HCT116 (cell line): ENCODE results near the gene TCEANC2. TPM values are rescaled to one million over a fixed set of nuclear protein-coding genes. Genes with fewer than 3 reads are reported as not detected.

Source experiments
- ATAC-seq: fragments of 200-7000 bp; cut with Tn5 transposase; 2 replicates; pipeline ENCODE4 v1.9.1; 2020; ENCODE audit warnings: mild to moderate bottlenecking, moderate library complexity
- BruUV-seq: library from RNA; stranded (reverse); fragments of 400-500 nt; replicated peaks from 2 replicates; lab custom pipeline; 2021; lab: Mats Ljungman, UMichigan
- CTCF ChIA-PET: fragments of 300-600 bp; sonication (Branson Sonifier 250); formaldehyde crosslinking; loops from one replicate; lab custom pipeline; 2021; ENCODE audit warnings: antibody characterized with exemption; lab: Charles Lee
- POLR2A ChIA-PET: fragments of 300-600, 350-600 bp; sonication (Branson Sonifier 250); formaldehyde crosslinking; loops from one replicate; lab custom pipeline; 2021; ENCODE audit warnings: antibody characterized with exemption; lab: Charles Lee
- RAD21 ChIA-PET, 2 experiments: fragments of 300-600 bp; sonication (Branson Sonifier 250); formaldehyde crosslinking; loops; one replicate each; lab custom pipeline; 2023; ENCODE audit warnings: low total read pairs in 2 of 2; ENCODE audit not compliant: uncharacterized antibody in 2 of 2, unreplicated experiment in 2 of 2, low non-redundant PET in 1 of 2; lab: Charles Lee
- DNase-seq: peaks from one replicate; pipeline ENCODE4 v3.0.0-alpha.2; 2010; ENCODE audit warnings: low read depth, low spot score
- H2AFZ ChIP-seq: fragments of 200-600 bp; shearing (Covaris generic), sonication (generic); 2 replicates; pipeline ENCODE4 v1.6.1; 2017; ENCODE audit warnings: low read depth, mixed run types, mixed read lengths, antibody characterized with exemption, low read length; ENCODE audit not compliant: poor library complexity, severe bottlenecking
- H3K27ac ChIP-seq: 2 replicates; pipeline ENCODE4 v1.5.1; 2012; ENCODE audit warnings: low read depth, low read length
- H3K27me3 ChIP-seq: fragments of 200-600 bp; sonication (generic); 2 replicates; pipeline ENCODE4 v1.6.1; 2016; ENCODE audit warnings: mixed run types, low read length, mixed read lengths; ENCODE audit not compliant: insufficient read depth
- H3K36me3 ChIP-seq, 2 experiments: fragments of 200-500 bp in 1 of 2; fragments of 200-600 bp in 1 of 2; sonication (Bioruptor generic) in 1 of 2; sonication (generic) in 1 of 2; 2 replicates each; pipeline versions ENCODE4 v1.5.1 to v1.6.1; 2014 to 2016; ENCODE audit warnings: low read length in 2 of 2, inconsistent platforms in 1 of 2, mixed read lengths in 1 of 2, mixed run types in 1 of 2; ENCODE audit not compliant: insufficient read depth in 2 of 2, control insufficient read depth in 1 of 2
- H3K4me1 ChIP-seq, 2 experiments: fragments of 200-600 bp in 1 of 2; sonication (generic) in 1 of 2; 2 replicates each; pipeline versions ENCODE4 v1.5.1 to v1.6.1; 2012 to 2017; ENCODE audit warnings: low read length in 2 of 2, inconsistent platforms in 1 of 2, mild to moderate bottlenecking in 1 of 2, mixed read lengths in 1 of 2, mixed run types in 1 of 2, moderate library complexity in 1 of 2; ENCODE audit not compliant: insufficient read depth in 2 of 2, control insufficient read depth in 1 of 2
- H3K4me2 ChIP-seq: fragments of 200-600 bp; sonication (generic); 2 replicates; pipeline ENCODE4 v1.6.1; 2017; ENCODE audit warnings: mixed run types, low read length, mixed read lengths
- H3K4me3 ChIP-seq, 2 experiments: fragments of 200-600 bp in 1 of 2; sonication (generic) in 1 of 2; replicated peaks in 1 of 2; 2 replicates each; pipeline ENCODE4 v1.5.1; 2011 to 2016; ENCODE audit warnings: low read length in 2 of 2, control low read depth in 1 of 2, low read depth in 1 of 2, mild to moderate bottlenecking in 1 of 2, mixed read lengths in 1 of 2, mixed run types in 1 of 2
- H3K79me2 ChIP-seq: fragments of 200-600 bp; sonication (generic); 2 replicates; pipeline ENCODE4 v1.6.1; 2017; ENCODE audit warnings: mild to moderate bottlenecking, mixed run types, low read length, moderate library complexity, mixed read lengths; ENCODE audit not compliant: insufficient read depth
- H3K9ac ChIP-seq: fragments of 200-600 bp; sonication (generic); 2 replicates; pipeline ENCODE4 v1.6.1; 2016; ENCODE audit warnings: low read length, mixed read lengths
- H3K9me2 ChIP-seq: fragments of 200-600 bp; sonication (generic), shearing (Covaris generic); 2 replicates; pipeline ENCODE4 v1.6.1; 2017; ENCODE audit warnings: mixed run types, mild to moderate bottlenecking, moderate library complexity; ENCODE audit not compliant: insufficient read depth
- H3K9me3 ChIP-seq, 2 experiments: fragments of 200-500 bp in 1 of 2; fragments of 200-600 bp in 1 of 2; sonication (Bioruptor generic) in 1 of 2; sonication (generic) in 1 of 2; 2 replicates each; pipeline ENCODE4 v1.6.1; 2014 to 2017; ENCODE audit warnings: low read length in 2 of 2, mixed read lengths in 2 of 2, inconsistent platforms in 1 of 2, low read depth in 1 of 2, mild to moderate bottlenecking in 1 of 2, mixed run types in 1 of 2, moderate library complexity in 1 of 2; ENCODE audit not compliant: control insufficient read depth in 1 of 2, insufficient read depth in 1 of 2
- H4K20me1 ChIP-seq: fragments of 200-600 bp; sonication (generic), shearing (Covaris generic); 2 replicates; pipeline ENCODE4 v1.6.1; 2017; ENCODE audit warnings: mixed run types, mild to moderate bottlenecking, moderate library complexity; ENCODE audit not compliant: insufficient read depth
- CBX3 ChIP-seq: IDR thresholded peaks from 2 replicates; pipeline ENCODE4 v1.6.1; 2012; ENCODE audit warnings: low read depth
- CEBPB ChIP-seq: IDR thresholded peaks from 2 replicates; pipeline ENCODE4 v1.6.1; 2012; ENCODE audit warnings: low read depth
- ELF1 ChIP-seq: IDR thresholded peaks from 2 replicates; pipeline ENCODE4 v1.6.1; 2012; ENCODE audit warnings: low read depth, borderline replicate concordance
- EZH2 ChIP-seq: fragments of 200-600 bp; sonication (generic); IDR thresholded peaks from 2 replicates; pipeline ENCODE4 v1.6.1; 2017; ENCODE audit warnings: antibody characterized with exemption, mixed run types
- FOSL1 ChIP-seq: IDR thresholded peaks from 2 replicates; pipeline ENCODE4 v1.6.1; 2012; ENCODE audit warnings: low read depth
- JUND ChIP-seq: IDR thresholded peaks from 2 replicates; pipeline ENCODE4 v1.6.1; 2012
- POLR2A ChIP-seq: IDR thresholded peaks from 2 replicates; pipeline ENCODE4 v1.7.0; 2011; ENCODE audit warnings: borderline replicate concordance; ENCODE audit not compliant: insufficient read depth, insufficient read length; ENCODE audit errors: extremely low read depth
- POLR2AphosphoS5 ChIP-seq: IDR thresholded peaks from 2 replicates; pipeline ENCODE4 v1.6.1; 2011; ENCODE audit warnings: mild to moderate bottlenecking, low read depth, low read length, moderate library complexity
- RAD21 ChIP-seq: IDR thresholded peaks from 2 replicates; pipeline ENCODE4 v1.6.1; 2012; ENCODE audit warnings: low read depth, mild to moderate bottlenecking
- SIN3A ChIP-seq: IDR thresholded peaks from 2 replicates; pipeline ENCODE4 v1.6.1; 2012; ENCODE audit warnings: low read depth
- SP1 ChIP-seq: IDR thresholded peaks from 2 replicates; pipeline ENCODE4 v1.6.1; 2012; ENCODE audit warnings: low read depth
- SRF ChIP-seq: IDR thresholded peaks from 2 replicates; pipeline ENCODE4 v1.6.1; 2012; ENCODE audit warnings: low read depth
- TCF7L2 ChIP-seq: IDR thresholded peaks from 2 replicates; pipeline ENCODE4 v1.7.0; 2011; ENCODE audit warnings: borderline replicate concordance, inconsistent platforms; ENCODE audit not compliant: insufficient read depth, insufficient read length; ENCODE audit errors: extremely low read depth
- YY1 ChIP-seq: IDR thresholded peaks from 2 replicates; pipeline ENCODE4 v1.6.1; 2011; ENCODE audit warnings: low read length, low read depth, moderate library complexity, mild to moderate bottlenecking; ENCODE audit not compliant: insufficient replicate concordance; ENCODE audit errors: extremely low read depth
- ZFX ChIP-seq: fragments of 450-650 bp; IDR thresholded peaks from 2 replicates; pipeline ENCODE4 v1.6.1; 2017
- ZNF274 ChIP-seq: fragments of 200-500 bp; sonication (Bioruptor generic); IDR thresholded peaks from 2 replicates; pipeline ENCODE4 v1.6.1; 2014; ENCODE audit warnings: mild to moderate bottlenecking, low read depth, low read length, inconsistent platforms
- intact Hi-C: fragments of 100-400 bp; cut with micrococcal nuclease; formaldehyde crosslinking; loops from 2 replicates; pipeline ENCODE4 v1.10.0; 2022
- total RNA-seq: library from RNA; stranded (reverse); gene quantifications from one replicate; pipeline ENCODE4 v1.2.1, GENCODE V29; 2021; ENCODE audit not compliant: unreplicated experiment
- TF ChIP-seq, protein P1 (sequence below), 3 experiments: fragments of 200-600 bp in 1 of 3; sonication (generic) in 1 of 3; IDR thresholded peaks in 2 of 3; conservative IDR thresholded peaks in 1 of 3; 2 replicates each; pipeline ENCODE4 v1.5.1; 2012 to 2017; ENCODE audit warnings: low read depth in 2 of 3, low read length in 2 of 3, antibody characterized with exemption in 1 of 3, borderline replicate concordance in 1 of 3, control low read depth in 1 of 3, mild to moderate bottlenecking in 1 of 3, mixed read lengths in 1 of 3, mixed run types in 1 of 3, moderate library complexity in 1 of 3; ENCODE audit not compliant: insufficient read depth in 1 of 3
- TF ChIP-seq, protein P2 (sequence below): IDR thresholded peaks from 2 replicates; pipeline ENCODE4 v1.6.1; 2012
- TF ChIP-seq, protein P3 (sequence below): IDR thresholded peaks from 2 replicates; pipeline ENCODE4 v1.6.1; 2012

The TCEANC2 gene
- total RNA-seq, 1 experiment from 2014 or later: 5.4 TPM

DNA sequence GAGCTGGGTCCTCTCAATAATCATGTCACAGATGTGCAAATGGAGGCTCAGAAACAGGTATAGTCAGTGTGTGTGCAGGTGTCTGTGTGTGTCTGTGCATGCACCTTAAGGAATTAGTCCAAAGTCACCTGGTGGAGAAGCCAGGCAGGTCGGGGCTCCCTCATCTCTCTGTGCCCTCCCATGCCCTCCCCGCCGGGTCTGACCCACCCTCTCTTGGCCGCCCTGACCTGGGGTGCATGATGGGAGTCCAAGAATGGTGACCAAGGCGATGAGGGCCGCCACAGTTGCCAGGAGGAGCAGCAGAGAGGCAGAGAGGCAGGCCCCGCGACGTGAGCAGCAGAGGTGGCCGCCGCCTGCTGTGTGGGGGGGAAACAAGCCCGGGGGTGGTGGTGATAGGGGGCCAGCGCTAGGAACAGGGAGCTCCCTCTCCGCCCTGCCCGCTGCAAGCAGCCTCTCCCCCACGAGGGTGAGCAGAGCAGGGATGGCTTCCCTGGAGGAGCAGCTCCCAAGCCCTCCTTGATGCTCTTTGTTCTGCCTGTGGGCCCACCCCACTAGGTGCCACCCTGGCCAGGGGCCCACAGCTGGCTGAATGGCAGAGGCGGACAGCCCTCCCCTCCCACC lies 39.3 kb upstream of the TCEANC2 start:
- H3K79me2 ChIP-seq: no peaks in the 10 kb centered on the region
- CTCF ChIA-PET: no interaction called here
- no peak overlapping the region for H2AFZ ChIP-seq
- no peaks in the 10 kb centered on the region for H3K9me2 ChIP-seq
- BruUV-seq: no TSS peak
- no peak for TF ChIP-seq RAD21
- TF ChIP-seq FOSL1: no peak
- TF ChIP-seq EZH2: no peak
- TF ChIP-seq ZNF274: no peak
- TF ChIP-seq YY1: no peak
- no peak for TF ChIP-seq POLR2A
- TF ChIP-seq SRF: no peak
- no peak for TF ChIP-seq JUND
- TF ChIP-seq SP1: no peak
- no peak for TF ChIP-seq ZFX
- TF ChIP-seq CBX3: no peak
- no peak for TF ChIP-seq POLR2AphosphoS5
- TF ChIP-seq, protein P1, sequence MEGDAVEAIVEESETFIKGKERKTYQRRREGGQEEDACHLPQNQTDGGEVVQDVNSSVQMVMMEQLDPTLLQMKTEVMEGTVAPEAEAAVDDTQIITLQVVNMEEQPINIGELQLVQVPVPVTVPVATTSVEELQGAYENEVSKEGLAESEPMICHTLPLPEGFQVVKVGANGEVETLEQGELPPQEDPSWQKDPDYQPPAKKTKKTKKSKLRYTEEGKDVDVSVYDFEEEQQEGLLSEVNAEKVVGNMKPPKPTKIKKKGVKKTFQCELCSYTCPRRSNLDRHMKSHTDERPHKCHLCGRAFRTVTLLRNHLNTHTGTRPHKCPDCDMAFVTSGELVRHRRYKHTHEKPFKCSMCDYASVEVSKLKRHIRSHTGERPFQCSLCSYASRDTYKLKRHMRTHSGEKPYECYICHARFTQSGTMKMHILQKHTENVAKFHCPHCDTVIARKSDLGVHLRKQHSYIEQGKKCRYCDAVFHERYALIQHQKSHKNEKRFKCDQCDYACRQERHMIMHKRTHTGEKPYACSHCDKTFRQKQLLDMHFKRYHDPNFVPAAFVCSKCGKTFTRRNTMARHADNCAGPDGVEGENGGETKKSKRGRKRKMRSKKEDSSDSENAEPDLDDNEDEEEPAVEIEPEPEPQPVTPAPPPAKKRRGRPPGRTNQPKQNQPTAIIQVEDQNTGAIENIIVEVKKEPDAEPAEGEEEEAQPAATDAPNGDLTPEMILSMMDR (IDR thresholded peaks at IDR 0.05 in 2 of 3, conservative IDR thresholded peaks at IDR 0.05 in 1 of 3; ENCODE audit: borderline replicate concordance in 1 of 3, insufficient read depth in 1 of 3, low read depth in 2 of 3, low read length in 2 of 3): no peak
- no peak for TF ChIP-seq ELF1
- TF ChIP-seq TCF7L2: no peak
- no peak for TF ChIP-seq CEBPB
- TF ChIP-seq, protein P2, sequence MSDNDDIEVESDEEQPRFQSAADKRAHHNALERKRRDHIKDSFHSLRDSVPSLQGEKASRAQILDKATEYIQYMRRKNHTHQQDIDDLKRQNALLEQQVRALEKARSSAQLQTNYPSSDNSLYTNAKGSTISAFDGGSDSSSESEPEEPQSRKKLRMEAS: no peak
- TF ChIP-seq, protein P3, sequence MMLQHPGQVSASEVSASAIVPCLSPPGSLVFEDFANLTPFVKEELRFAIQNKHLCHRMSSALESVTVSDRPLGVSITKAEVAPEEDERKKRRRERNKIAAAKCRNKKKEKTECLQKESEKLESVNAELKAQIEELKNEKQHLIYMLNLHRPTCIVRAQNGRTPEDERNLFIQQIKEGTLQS: no peak
- TF ChIP-seq SIN3A: no peak
- H3K4me3 ChIP-seq: no peak overlapping the region
- H3K36me3 ChIP-seq: no peaks in the 10 kb centered on the region
- H3K27me3 ChIP-seq: no peaks in the 10 kb centered on the region
- intact Hi-C loops: no loop called here
- peaks cover 40 to 41% of the 10 kb centered on the region in 2 experiments for H3K4me1 ChIP-seq
- H3K9ac ChIP-seq: no peak overlapping the region
- RAD21 ChIA-PET: no interaction called here
- DNase-seq: no peak
- no peak for ATAC-seq
- no peak overlapping the region for H3K27ac ChIP-seq
- H4K20me1 ChIP-seq: no peaks in the 10 kb centered on the region
- no peaks in the 10 kb centered on the region for H3K9me3 ChIP-seq
- POLR2A ChIA-PET: interaction anchor here (0.7 kb wide), 2 partner anchors 32 to 1828 kb away, joined by 4 to 5 read pairs; no protein-coding TSS in a partner anchor
- H3K4me2 ChIP-seq: no peak overlapping the region
